Endothelial cell of umbilical vein (primary cell): ENCODE results near the gene S100P. TPM values are rescaled to one million over a fixed set of nuclear protein-coding genes. Genes with fewer than 3 reads are reported as not detected.

Experiments
- BruUV-seq: library from RNA; stranded (reverse); fragments of 400-500 nt; replicated peaks from 2 replicates; lab custom pipeline; 2021; lab: Mats Ljungman, UMichigan
- CTCF ChIA-PET: fragments of 300-600, 350-600 bp; sonication (Branson Sonifier 250); formaldehyde crosslinking; loops from one replicate; lab custom pipeline; 2021; ENCODE audit warnings: antibody characterized with exemption, inconsistent platforms; lab: Charles Lee
- POLR2A ChIA-PET: fragments of 300-600, 350-600 bp; sonication (Branson Sonifier 250); formaldehyde crosslinking; loops from one replicate; lab custom pipeline; 2021; ENCODE audit warnings: antibody characterized with exemption, inconsistent platforms; lab: Charles Lee
- DNase-seq: peaks from one replicate; pipeline ENCODE4 v3.0.0-alpha.2; 2011; ENCODE audit warnings: low read depth, low spot score
- FAIRE-seq: peaks from 2 replicates; lab custom pipeline; 2011; peaks lifted over from hg19 to GRCh38; lab: Jason Lieb, UNC
- H2AFZ ChIP-seq: 2 replicates; pipeline ENCODE4 v1.6.0; 2012; ENCODE audit warnings: low read depth, low read length, control low read depth, inconsistent platforms
- H3K27ac ChIP-seq: 2 replicates; pipeline ENCODE4 v1.5.1; 2011; ENCODE audit warnings: low read depth, mild to moderate bottlenecking, control low read depth, low read length, moderate library complexity; ENCODE audit not compliant: insufficient read depth
- H3K27me3 ChIP-seq, 2 experiments: 2 replicates each; pipeline versions ENCODE4 v1.6.0 to v1.6.1; 2011; ENCODE audit warnings: low read length in 2 of 2, mixed read lengths in 1 of 2; ENCODE audit not compliant: control insufficient read depth in 2 of 2, insufficient read depth in 2 of 2
- H3K36me3 ChIP-seq, 2 experiments: 2 replicates in 1 of 2; 3 replicates in 1 of 2; pipeline ENCODE4 v1.5.1; 2011; ENCODE audit warnings: low read length in 2 of 2, mild to moderate bottlenecking in 1 of 2, moderate library complexity in 1 of 2; ENCODE audit not compliant: control insufficient read depth in 2 of 2, insufficient read depth in 2 of 2; ENCODE audit errors: extremely low read depth in 1 of 2
- H3K4me1 ChIP-seq: 3 replicates; pipeline ENCODE4 v1.5.1; 2011; ENCODE audit warnings: mild to moderate bottlenecking, low read length; ENCODE audit not compliant: control insufficient read depth, insufficient read depth; ENCODE audit errors: extremely low read depth
- H3K4me2 ChIP-seq: 2 replicates; pipeline ENCODE4 v1.6.1; 2011; ENCODE audit warnings: low read length, control low read depth, mixed read lengths; ENCODE audit not compliant: insufficient read depth
- H3K4me3 ChIP-seq, 3 experiments: fragments of 200-600 bp in 1 of 3; sonication (generic), shearing (Covaris generic) in 1 of 3; replicated peaks in 1 of 3; 2 replicates each; pipeline ENCODE4 v1.5.1; 2011 to 2016; ENCODE audit warnings: control low read depth in 3 of 3, low read length in 3 of 3, mild to moderate bottlenecking in 2 of 3, inconsistent platforms in 1 of 3, low read depth in 1 of 3, moderate library complexity in 1 of 3; ENCODE audit not compliant: insufficient read depth in 1 of 3
- H3K79me2 ChIP-seq: 2 replicates; pipeline ENCODE4 v1.6.0; 2012; ENCODE audit warnings: low read length, inconsistent platforms; ENCODE audit not compliant: control insufficient read depth, insufficient read depth
- H3K9ac ChIP-seq: replicated peaks from 2 replicates; pipeline ENCODE3; 2011; ENCODE audit warnings: low read length, control low read depth; ENCODE audit not compliant: insufficient read depth; ENCODE audit errors: extremely low read depth
- H3K9me1 ChIP-seq: replicated peaks from 3 replicates; pipeline ENCODE4 v1.6.0; 2011; ENCODE audit warnings: mild to moderate bottlenecking, low read length; ENCODE audit not compliant: control insufficient read depth, insufficient read depth; ENCODE audit errors: extremely low read depth
- H3K9me3 ChIP-seq: replicated peaks from 2 replicates; pipeline ENCODE4 v1.5.1; 2012; ENCODE audit warnings: low read length, inconsistent platforms; ENCODE audit not compliant: control insufficient read depth, insufficient read depth
- H4K20me1 ChIP-seq: replicated peaks from 2 replicates; pipeline ENCODE3; 2011; ENCODE audit warnings: mild to moderate bottlenecking, low read length; ENCODE audit not compliant: control insufficient read depth, insufficient read depth; ENCODE audit errors: extremely low read depth
- CTCF ChIP-seq, 2 donors: IDR thresholded peaks; 1 replicate in 1 of 2; 2 replicates in 1 of 2; pipeline ENCODE4 v1.5.1; 2011; ENCODE audit warnings: low read length in 2 of 2, mild to moderate bottlenecking in 2 of 2, moderate library complexity in 2 of 2, control low read depth in 1 of 2, inconsistent platforms in 1 of 2, low read depth in 1 of 2; ENCODE audit not compliant: insufficient read depth in 1 of 2; ENCODE audit errors: extremely low read depth in 1 of 2
- EZH2 ChIP-seq: IDR thresholded peaks from 2 replicates; pipeline ENCODE4 v1.6.1; 2012; ENCODE audit warnings: borderline replicate concordance, low read depth, mild to moderate bottlenecking, moderate library complexity, low read length, inconsistent platforms; ENCODE audit not compliant: severe bottlenecking
- FOS ChIP-seq: IDR thresholded peaks from 2 replicates; pipeline ENCODE4 v1.6.1; 2011; ENCODE audit warnings: mild to moderate bottlenecking, low read length, moderate library complexity, borderline replicate concordance; ENCODE audit not compliant: insufficient read depth
- GATA2 ChIP-seq: IDR thresholded peaks from 2 replicates; pipeline ENCODE4 v1.7.0; 2011; ENCODE audit warnings: low read depth, mild to moderate bottlenecking, moderate library complexity, mixed read lengths, low read length; ENCODE audit not compliant: insufficient read length, insufficient read depth
- JUN ChIP-seq: IDR thresholded peaks from 2 replicates; pipeline ENCODE4 v1.6.1; 2011; ENCODE audit warnings: borderline replicate concordance, low read depth; ENCODE audit not compliant: insufficient read length, insufficient read depth
- MAX ChIP-seq: IDR thresholded peaks from 2 replicates; pipeline ENCODE4 v1.6.1; 2011; ENCODE audit not compliant: insufficient read depth, insufficient read length
- MYC ChIP-seq: IDR thresholded peaks from one replicate; pipeline ENCODE4 v1.6.1; 2011; ENCODE audit warnings: mild to moderate bottlenecking, low read depth, low read length
- POLR2A ChIP-seq: IDR thresholded peaks from 2 replicates; pipeline ENCODE4 v1.6.1; 2012; ENCODE audit warnings: low read depth, mild to moderate bottlenecking, control low read depth, low read length
- POLR2AphosphoS5 ChIP-seq: IDR thresholded peaks from 2 replicates; pipeline ENCODE4 v1.6.1; 2012; ENCODE audit warnings: low read depth, mild to moderate bottlenecking, control low read depth, low read length, moderate library complexity; ENCODE audit not compliant: insufficient read depth
- dilution Hi-C: fragments of 300-500 bp; cut with MboI; formaldehyde crosslinking; loops from one replicate; pipeline ENCODE4 v1.15.0; 2019; ENCODE audit warnings: low sequenced_read_pairs; ENCODE audit not compliant: extremely low pct_ligation_motif_present
- intact Hi-C: fragments of 100-400 bp; cut with micrococcal nuclease; formaldehyde crosslinking; loops from one replicate; pipeline ENCODE4 v1.10.0; 2022
- polyA plus RNA-seq, 4 experiments: library from polyadenylated mRNA; depleted of rRNA in 3 of 4; stranded (reverse) in 3 of 4; unstranded in 1 of 4; fragments of >200 nt; gene quantifications; 2 replicates each; pipeline versions ENCODE4 v1.2.1 to v1.2.3, GENCODE V29; 2011 to 2012; ENCODE audit warnings: missing spikeins in 1 of 4
- total RNA-seq: library from RNA; stranded (reverse); gene quantifications from 2 replicates; pipeline ENCODE4 v1.2.3, GENCODE V29; 2021

Gene S100P
- total and polyA plus RNA-seq, 2 donors (not counting 3 experiments of a cell fraction or from before 2014, with no cell fraction given), result not detected

GRCh38 chr4:6727943-6728250 lies 34.2 kb downstream of the S100P start:
- ChIA-PET POLR2A (no interaction called here), CTCF (interaction anchor here (1.7 kb wide), 1 partner anchor 146 kb away, joined by 6 read pairs; no protein-coding TSS in a partner anchor)
- Histone ChIP-seq H3K4me2 (no peak overlapping the region), H4K20me1 (no peaks in the 10 kb centered on the region), H2AFZ (no peak overlapping the region), H3K9me3 (no peaks in the 10 kb centered on the region), H3K27me3 (no peaks in the 10 kb centered on the region), H3K9me1 (no peaks in the 10 kb centered on the region), H3K4me1 (peaks cover 2% of the 10 kb centered on the region), H3K4me3 (no peak overlapping the region), H3K27ac (no peak overlapping the region), H3K9ac (no peak overlapping the region), H3K79me2 (no peaks in the 10 kb centered on the region), H3K36me3 (no peaks in the 10 kb centered on the region)
- TF ChIP-seq MAX (no peak), GATA2 (no peak), MYC (no peak), CTCF (IDR thresholded peaks at IDR 0.05; ENCODE audit: extremely low read depth in 1 of 2, insufficient read depth in 1 of 2, low read depth in 1 of 2, low read length in 2 of 2) (no peak), EZH2 (no peak), JUN (no peak), POLR2AphosphoS5 (no peak), POLR2A (no peak), FOS (no peak)
- intact Hi-C loops (no loop called here), dilution Hi-C loops (no loop called here)
- no peak for DNase-seq
- BruUV-seq, result no TSS peak
- no peak for FAIRE-seq
